HG03045 (cell line): ENCODE data around the gene MOSPD3.

Source experiments
- ATAC-seq: cut with Tn5 transposase; IDR thresholded peaks from one replicate; pipeline ENCODE4 v1.9.1; 2021; ENCODE audit warnings: mild to moderate bottlenecking, moderate library complexity; ENCODE audit not compliant: unreplicated experiment

Gene MOSPD3

GRCh38 chr7:100621554-100621953 lies 9.2 kb downstream of the MOSPD3 start:
- no peak for ATAC-seq

GRCh38 chr7:100623951-100624824 lies 11.8 kb downstream of the MOSPD3 start:
- ATAC-seq = no peak

- no peak for ATAC-seq
Measured at GRCh38 chr7:100626055-100626454, 13.7 kb downstream of the MOSPD3 start.

- ATAC-seq = peak; percentile 84
Measured at GRCh38 chr7:100626530-100627237, 14.3 kb downstream of the MOSPD3 start.

GRCh38 chr7:100627238-100627549 lies 14.9 kb downstream of the MOSPD3 start:
- no peak for ATAC-seq

GRCh38 chr7:100629117-100629716 lies 16.9 kb downstream of the MOSPD3 start:
- no peak for ATAC-seq

GRCh38 chr7:100630066-100630465 lies 17.7 kb downstream of the MOSPD3 start:
- no peak for ATAC-seq

GRCh38 chr7:100632951-100633717 lies 20.8 kb downstream of the MOSPD3 start:
- ATAC-seq = peak; percentile 48

GRCh38 chr7:100639995-100640516 lies 27.7 kb downstream of the MOSPD3 start:
- no peak for ATAC-seq

- ATAC-seq = no peak
Measured at GRCh38 chr7:100640517-100641440, 28.4 kb downstream of the MOSPD3 start.

- no peak for ATAC-seq
Measured at GRCh38 chr7:100641463-100641859, 29.1 kb downstream of the MOSPD3 start, which contains the start of gene TFR2. TSS of gene TFR2 (minus strand) at chr7:100641552. CDS start at chr7:100641509, 43 bp downstream.

- no peak for ATAC-seq
Measured at GRCh38 chr7:100641860-100642533, 29.7 kb downstream of the MOSPD3 start.

GRCh38 chr7:100642534-100642907 lies 30.2 kb downstream of the MOSPD3 start:
- no peak for ATAC-seq

- no peak for ATAC-seq
Measured at GRCh38 chr7:100649826-100650565, 37.7 kb downstream of the MOSPD3 start.

GRCh38 chr7:100654908-100655831 lies 42.8 kb downstream of the MOSPD3 start:
- ATAC-seq = no peak

GRCh38 chr7:100655908-100656674 lies 43.8 kb downstream of the MOSPD3 start, which contains the start of gene ACTL6B:
TSS of gene ACTL6B (minus strand) at chr7:100656448. CDS start at chr7:100656354, 94 bp downstream.
- ATAC-seq = no peak
